Left lung (tissue), 10 donors: ENCODE data around the gene SLC38A11. TPM values are rescaled to one million over a fixed set of nuclear protein-coding genes. Genes with fewer than 3 reads are reported as not detected.
A peak's percentile ranks its signal among the peaks of the same experiment; 100 is the strongest.

Source experiments
- ATAC-seq: fragments of 200-7000 bp; cut with Tn5 transposase; one replicate; pipeline ENCODE4 v1.9.1; 2020; ENCODE audit warnings: moderate library complexity
- DNase-seq, 4 donors: peaks; one replicate each; pipeline ENCODE4 v3.0.0-alpha.2; 2013 to 2020
- H3K27ac ChIP-seq, 2 donors: fragments of 200-600 bp; sonication (generic) in 1 of 2; one replicate each; pipeline versions ENCODE4 v1.5.0 to v1.8.0; 2020 to 2021
- H3K27me3 ChIP-seq, 2 donors: fragments of 200-600 bp; sonication (generic) in 1 of 2; one replicate each; pipeline versions ENCODE4 v1.5.0 to v1.8.0; 2020 to 2021
- H3K36me3 ChIP-seq, 2 donors: fragments of 200-600 bp; sonication (generic) in 1 of 2; one replicate each; pipeline versions ENCODE4 v1.5.0 to v1.8.0; 2020 to 2021
- H3K4me1 ChIP-seq, 2 donors: fragments of 200-600 bp; one replicate each; pipeline ENCODE4 v1.8.0; 2021
- H3K4me3 ChIP-seq, 2 donors: fragments of 200-600 bp; sonication (generic) in 1 of 2; one replicate each; pipeline versions ENCODE4 v1.5.0 to v1.8.0; 2020 to 2021; ENCODE audit warnings: mild to moderate bottlenecking in 1 of 2
- H3K9me3 ChIP-seq, 2 donors: fragments of 200-600 bp; sonication (generic) in 1 of 2; one replicate each; pipeline versions ENCODE4 v1.5.0 to v1.8.0; 2020 to 2021
- CTCF ChIP-seq, 2 donors: fragments of 200-600 bp; sonication (generic) in 1 of 2; IDR thresholded peaks; one replicate each; pipeline versions ENCODE4 v1.5.0 to v1.8.0; 2021; ENCODE audit warnings: antibody characterized with exemption in 2 of 2
- intact Hi-C, 2 donors: fragments of 100-400 bp; cut with DNase I; formaldehyde crosslinking; loops; one replicate each; pipeline versions ENCODE4 v1.11.2 to v1.14.2; 2022
- polyA plus RNA-seq, 6 donors: library from polyadenylated mRNA; unstranded; fragments of 120-200 nt; gene quantifications; one replicate each; pipeline ENCODE4 v1.2.1, GENCODE V29; 2013; ENCODE audit not compliant: insufficient read length in 6 of 6
- total RNA-seq, 2 donors: library from RNA; stranded (reverse); fragmentation: NEBNext Ultra II Directional; extraction: Animal tissue kit (Norgen Biotek cat#: 25700); gene quantifications; one replicate each; pipeline ENCODE4 v1.2.1, GENCODE V29; 2021
- donor health status: DM: no; HTN: yes; CAD: no.
- donor health status: DM: no; HTN: no; CAD: no.

SLC38A11 gene
- total and polyA plus RNA-seq, 8 donors = 0.29 to 3.6 (median 1.6) TPM

DNA sequence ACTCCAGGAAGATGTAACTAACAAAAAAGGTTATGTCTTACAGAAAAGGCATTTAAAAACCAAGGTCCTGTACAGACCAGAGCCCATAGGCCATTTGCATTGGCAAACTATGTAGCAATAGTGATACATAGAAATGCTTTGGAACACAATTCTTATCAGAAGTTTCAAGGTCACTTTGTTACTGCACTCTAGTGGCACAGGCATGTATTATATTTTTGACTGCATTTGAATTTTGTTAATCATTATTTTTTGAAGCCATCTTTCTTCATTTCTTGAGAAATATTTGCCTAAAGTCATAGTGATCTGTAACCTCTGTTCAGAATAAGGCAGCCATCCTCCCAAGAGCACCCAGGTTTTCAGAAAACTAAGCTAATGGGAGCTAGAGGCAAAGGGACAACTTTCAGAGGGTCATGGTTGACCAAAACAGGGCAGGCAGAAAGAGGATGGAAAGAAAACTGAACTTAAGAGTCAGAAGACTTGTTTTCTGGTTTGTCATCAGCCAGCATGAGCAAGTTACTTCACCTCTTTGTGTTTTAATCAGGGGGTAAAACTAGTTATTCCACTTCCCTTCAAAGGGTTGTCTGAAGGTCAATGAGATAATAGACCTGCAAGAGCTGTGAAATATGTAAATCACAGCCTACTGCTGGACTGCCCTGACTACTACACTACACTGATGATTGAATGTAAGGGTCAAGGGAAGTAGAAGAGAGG lies 41.5 kb downstream of the SLC38A11 start:
- peak overlapping the region; percentile 16 to 24 for H3K27ac ChIP-seq
- intact Hi-C loops = loop anchor here in 1 of 2 donors (10.0 kb wide), 1 partner anchor 179 kb away; no protein-coding TSS in a partner anchor
- H3K27me3 ChIP-seq = no peaks in the 10 kb centered on the region
- H3K9me3 ChIP-seq = no peaks in the 10 kb centered on the region
- ATAC-seq (peak; percentile 88), DNase-seq (peak in 2 of 4 donors; percentile 23 to 62)
- no peaks in the 10 kb centered on the region for H3K36me3 ChIP-seq
- TF ChIP-seq CTCF (IDR thresholded peaks at IDR 0.05) = peak in 1 of 2 donors; percentile 21
- H3K4me3 ChIP-seq = no peak overlapping the region
- peaks cover 6 to 36% of the 10 kb centered on the region in 2 donors for H3K4me1 ChIP-seq

DNA sequence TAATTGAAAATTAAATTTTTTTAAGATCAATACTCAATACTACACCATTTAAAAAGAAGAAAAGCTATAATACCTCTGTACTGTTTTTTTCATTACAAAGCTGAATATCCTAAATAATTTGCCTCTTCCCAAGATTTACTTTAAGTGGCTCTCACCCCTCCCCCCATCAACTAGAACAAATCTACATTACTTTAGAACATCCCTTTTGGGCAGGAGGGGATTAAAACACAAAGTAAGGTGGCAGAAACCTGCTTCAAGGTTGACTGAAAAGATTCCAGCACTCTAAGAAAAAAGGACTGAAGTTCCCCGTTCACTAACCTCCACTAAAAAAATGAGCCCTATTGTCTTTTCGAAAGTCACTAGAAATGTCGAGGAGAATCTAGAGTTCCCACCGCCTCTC lies 42.3 kb downstream of the SLC38A11 start:
- Histone ChIP-seq H3K27me3 (no peaks in the 10 kb centered on the region), H3K4me1 (peaks cover 6 to 36% of the 10 kb centered on the region in 2 donors), H3K9me3 (no peaks in the 10 kb centered on the region), H3K4me3 (no peak overlapping the region), H3K36me3 (no peaks in the 10 kb centered on the region), H3K27ac (peak overlapping the region in 1 of 2 donors; percentile 16)
- no peak for ATAC-seq
- TF ChIP-seq CTCF (IDR thresholded peaks at IDR 0.05) = no peak
- no peak for DNase-seq
- intact Hi-C loops = loop anchor here in 1 of 2 donors (10.0 kb wide), 1 partner anchor 178 kb away; no protein-coding TSS in a partner anchor

DNA sequence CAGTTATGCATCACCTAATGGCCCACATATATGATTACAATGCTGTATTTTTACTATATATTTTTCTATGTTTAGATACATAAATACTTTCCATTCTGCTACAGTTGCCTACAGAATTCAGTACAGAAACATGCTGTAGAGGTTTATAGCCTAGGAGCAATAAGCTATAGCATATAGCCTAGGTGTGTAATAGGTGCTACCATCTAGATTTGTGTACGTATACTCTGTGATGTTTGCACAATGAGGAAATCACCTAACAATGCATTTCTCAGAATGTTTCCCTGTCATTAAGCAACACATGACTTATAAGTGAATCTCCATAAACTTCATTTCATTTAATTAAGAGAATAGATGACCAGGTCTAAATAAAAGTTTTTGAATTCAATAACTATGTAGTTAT lies 43.5 kb downstream of the SLC38A11 start:
- no peaks in the 10 kb centered on the region for H3K27me3 ChIP-seq
- peaks cover 6 to 36% of the 10 kb centered on the region in 2 donors for H3K4me1 ChIP-seq
- ATAC-seq (no peak), DNase-seq (no peak)
- H3K27ac ChIP-seq = no peak overlapping the region
- no peaks in the 10 kb centered on the region for H3K36me3 ChIP-seq
- intact Hi-C loops = loop anchor here in 1 of 2 donors (10.0 kb wide), 1 partner anchor 177 kb away; no protein-coding TSS in a partner anchor
- TF ChIP-seq CTCF (IDR thresholded peaks at IDR 0.05) = no peak
- H3K4me3 ChIP-seq = no peak overlapping the region
- no peaks in the 10 kb centered on the region for H3K9me3 ChIP-seq

DNA sequence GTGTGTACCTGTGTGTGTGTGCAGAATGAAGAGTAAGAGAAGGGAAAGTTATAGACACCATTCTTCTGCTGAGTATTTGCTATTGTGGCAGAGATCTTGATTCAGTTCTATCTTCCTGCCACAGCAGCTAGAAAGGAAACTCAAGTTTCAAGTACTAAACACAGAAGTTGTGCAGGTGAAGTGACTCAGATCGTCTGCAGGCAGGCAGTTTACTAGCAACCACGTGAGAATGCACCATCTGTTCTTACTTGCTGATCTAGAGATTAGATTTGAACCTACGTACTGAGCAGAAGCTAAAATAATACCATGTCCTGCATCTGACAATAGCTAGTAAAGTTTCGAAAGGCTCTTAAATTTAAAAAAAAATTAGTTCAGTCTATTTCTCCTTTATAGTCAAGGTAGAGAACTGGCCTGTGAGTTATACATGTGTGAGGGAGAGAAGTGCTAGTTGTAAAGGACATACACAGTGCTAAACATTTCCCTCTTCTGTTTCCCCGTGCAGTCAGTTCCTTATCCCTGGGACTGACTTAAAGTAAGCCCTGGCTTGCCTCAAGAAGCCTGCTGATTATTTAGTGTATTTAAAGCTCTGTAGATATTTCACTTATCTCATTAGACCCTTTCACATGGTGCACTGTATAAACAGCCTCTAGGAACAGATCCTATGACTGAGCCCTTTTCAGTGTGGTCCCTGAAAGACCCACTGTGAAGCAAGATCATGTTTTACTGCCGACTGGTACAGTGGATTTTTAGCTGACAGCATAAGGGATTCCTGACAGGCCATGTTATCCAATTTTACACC lies 45.0 kb downstream of the SLC38A11 start:
- DNase-seq (peak in 1 of 4 donors; percentile 32), ATAC-seq (peak; percentile 74)
- no peaks in the 10 kb centered on the region for H3K36me3 ChIP-seq
- intact Hi-C loops = loop anchor here in 1 of 2 donors (10.0 kb wide), 1 partner anchor 175 kb away; no protein-coding TSS in a partner anchor
- H3K27ac ChIP-seq = peak overlapping the region; percentile 45 to 59
- H3K9me3 ChIP-seq = no peaks in the 10 kb centered on the region
- H3K27me3 ChIP-seq = no peaks in the 10 kb centered on the region
- peaks cover 6 to 36% of the 10 kb centered on the region in 2 donors for H3K4me1 ChIP-seq
- no peak overlapping the region for H3K4me3 ChIP-seq
- TF ChIP-seq CTCF (IDR thresholded peaks at IDR 0.05) = no peak

- peaks cover 6 to 20% of the 10 kb centered on the region in 2 donors for H3K4me1 ChIP-seq
- no peak for DNase-seq
- no peak overlapping the region for H3K27ac ChIP-seq
- H3K9me3 ChIP-seq = no peaks in the 10 kb centered on the region
- no peak for TF ChIP-seq CTCF (IDR thresholded peaks at IDR 0.05)
- H3K36me3 ChIP-seq = no peaks in the 10 kb centered on the region
- intact Hi-C loops = no loop called here
- H3K27me3 ChIP-seq = no peaks in the 10 kb centered on the region
- H3K4me3 ChIP-seq = no peak overlapping the region
- no peak for ATAC-seq
These were observed 48.4 kb downstream of the SLC38A11 start for GRCh38 chr2:164906947-164907346.
